HG02610 (cell line): Measurements from ENCODE around the gene RAB6B.

Experiments used
- ATAC-seq: cut with Tn5 transposase; IDR thresholded peaks from one replicate; pipeline ENCODE4 v1.9.1; 2021; ENCODE audit warnings: mild to moderate bottlenecking, moderate library complexity; ENCODE audit not compliant: unreplicated experiment

Gene RAB6B

GRCh38 chr3:133896002-133896761 lies 500 bp upstream of the RAB6B start:
- ATAC-seq: no peak

DNA sequence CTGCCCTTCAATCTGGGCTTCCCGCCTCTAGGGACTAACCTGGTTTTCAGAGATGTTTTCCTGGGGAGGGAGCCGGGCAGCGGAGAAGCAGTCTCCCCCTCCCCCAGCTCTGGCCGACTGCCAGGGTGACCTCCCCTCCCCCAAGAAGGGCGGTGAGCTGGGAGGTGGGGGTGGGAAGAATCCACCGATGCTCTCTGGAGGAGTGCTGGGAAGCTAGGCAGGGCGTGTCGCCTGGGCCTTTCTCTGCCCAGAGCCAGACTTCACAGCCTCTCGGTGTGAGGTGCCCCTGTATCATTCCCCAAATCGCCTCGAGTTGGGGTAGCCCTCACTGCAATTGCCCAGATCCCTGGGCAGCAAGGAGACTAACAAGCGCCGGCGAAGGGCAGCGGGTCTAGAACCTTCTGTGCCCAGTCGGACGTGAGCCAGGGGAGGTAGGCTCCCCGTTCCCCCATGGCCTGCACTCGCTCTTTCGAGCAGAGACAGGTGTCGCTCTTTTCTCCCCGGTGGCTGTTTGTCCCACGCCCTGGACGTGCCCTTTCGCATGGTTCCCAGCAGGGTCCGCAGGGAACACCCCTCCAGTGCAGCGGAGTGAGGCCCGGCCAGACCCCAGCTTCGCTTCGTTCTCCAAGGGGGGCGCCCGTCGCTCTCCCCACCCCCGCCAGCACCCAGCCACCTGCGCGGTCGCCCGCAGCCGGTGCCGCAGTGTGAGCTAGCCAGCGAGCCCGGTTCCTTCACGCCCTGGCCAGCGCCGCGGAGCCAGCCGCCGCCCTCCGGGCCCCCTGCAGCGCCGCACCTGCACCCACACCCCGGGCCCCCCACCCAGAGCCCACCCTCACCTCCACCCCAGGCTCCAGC lies 1.1 kb downstream of the RAB6B start:
- ATAC-seq: no peak

DNA sequence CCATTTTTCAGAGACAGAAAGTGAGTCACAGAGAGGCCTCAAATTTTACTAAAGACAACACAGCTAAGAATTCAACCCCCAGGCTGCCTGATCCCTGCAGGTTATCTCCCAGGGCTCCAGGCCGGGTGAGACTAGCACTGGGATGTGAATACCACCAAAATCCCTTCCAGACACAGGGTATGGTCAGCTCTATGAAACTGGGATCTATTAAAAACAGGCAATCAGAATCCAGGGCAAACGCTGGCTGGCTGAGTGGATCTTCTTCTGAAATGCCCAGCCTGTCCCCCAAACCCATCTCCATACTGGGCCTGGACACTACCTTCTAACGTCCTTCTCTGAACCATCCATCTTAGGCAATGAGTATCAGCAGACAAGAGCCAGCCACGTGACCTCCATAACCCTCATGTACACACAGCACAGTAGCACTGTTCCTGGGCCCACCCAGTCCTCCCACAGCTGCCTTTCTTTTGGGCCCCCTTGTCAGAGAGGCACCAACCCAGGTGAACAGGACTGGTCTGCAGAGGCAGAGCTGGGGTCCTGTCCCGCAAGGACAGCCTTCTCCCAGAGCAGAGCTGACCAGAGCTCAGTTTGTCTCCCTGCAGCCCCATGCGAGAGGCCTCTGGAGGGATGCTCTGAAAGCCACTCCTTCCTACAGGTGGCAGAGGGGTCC lies 1.9 kb downstream of the RAB6B start:
- no peak for ATAC-seq

- no peak for ATAC-seq
These were observed 3.0 kb downstream of the RAB6B start for GRCh38 chr3:133892541-133893231.

DNA sequence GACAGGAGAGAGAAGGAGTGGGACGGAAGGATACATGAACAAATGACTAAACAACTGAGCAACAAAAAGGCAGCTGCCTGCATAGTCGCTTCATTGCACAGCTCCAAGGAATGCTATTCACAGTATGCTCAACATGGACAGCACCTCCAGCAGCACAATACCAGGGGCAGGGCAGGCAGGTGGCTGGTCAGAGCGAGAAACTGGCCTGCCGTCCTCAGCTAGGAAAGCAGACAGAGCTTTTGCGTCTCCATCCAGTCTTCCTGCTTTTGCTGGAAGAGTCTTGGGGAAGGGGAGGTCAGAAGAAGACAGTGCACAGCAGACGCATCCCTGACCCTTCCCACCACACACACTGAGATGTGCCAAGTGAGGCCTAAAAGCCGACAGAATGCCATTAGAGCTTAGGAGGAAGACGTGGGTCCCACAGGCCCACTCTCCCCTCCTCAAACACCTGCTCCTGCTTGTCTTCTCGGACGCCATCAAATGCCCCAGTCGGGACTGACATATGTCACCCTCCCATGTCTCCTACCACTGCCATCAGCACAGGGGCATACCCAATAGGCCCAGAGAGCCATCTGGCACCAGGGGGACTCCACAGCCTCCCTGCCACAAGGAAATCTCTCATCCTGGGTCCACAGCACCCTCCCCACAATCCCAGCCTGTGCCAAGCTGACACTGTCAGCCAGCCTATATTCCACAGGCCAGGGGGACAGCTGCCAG lies 3.9 kb downstream of the RAB6B start:
- ATAC-seq: no peak

DNA sequence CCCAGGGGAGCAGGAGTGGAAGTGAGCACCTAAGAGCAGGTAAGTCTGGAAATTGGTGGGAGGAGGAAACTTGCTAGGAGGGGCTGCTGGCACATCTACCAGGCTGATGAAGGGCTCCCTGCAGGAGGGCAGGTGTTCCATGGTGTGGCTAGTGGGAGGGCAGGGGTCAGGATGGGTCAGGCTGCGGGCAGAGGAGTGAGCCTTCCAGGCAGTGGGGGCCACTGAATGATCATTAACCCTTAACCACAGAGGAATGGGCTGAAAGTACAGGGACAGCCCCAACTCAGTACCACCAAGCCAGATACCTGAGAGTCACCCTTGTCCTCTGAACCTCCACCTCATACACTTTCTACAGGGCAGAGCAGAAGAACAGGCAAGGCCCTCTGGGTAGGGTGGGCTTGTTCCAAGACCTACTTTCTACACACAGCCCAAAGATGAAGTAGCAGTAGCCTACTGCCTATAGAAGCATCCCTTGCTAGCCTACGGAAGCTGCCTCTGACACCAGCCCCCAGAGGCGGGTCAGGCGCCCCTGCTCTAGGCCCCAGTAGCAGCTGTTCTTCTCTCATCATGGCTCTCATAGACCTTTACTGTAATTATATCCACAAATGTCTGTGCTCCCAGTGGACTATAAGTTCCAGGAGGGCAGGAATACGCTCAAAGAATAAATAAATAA lies 4.6 kb downstream of the RAB6B start:
- ATAC-seq: no peak

GRCh38 chr3:133890037-133890436 lies 5.6 kb downstream of the RAB6B start:
- no peak for ATAC-seq

DNA sequence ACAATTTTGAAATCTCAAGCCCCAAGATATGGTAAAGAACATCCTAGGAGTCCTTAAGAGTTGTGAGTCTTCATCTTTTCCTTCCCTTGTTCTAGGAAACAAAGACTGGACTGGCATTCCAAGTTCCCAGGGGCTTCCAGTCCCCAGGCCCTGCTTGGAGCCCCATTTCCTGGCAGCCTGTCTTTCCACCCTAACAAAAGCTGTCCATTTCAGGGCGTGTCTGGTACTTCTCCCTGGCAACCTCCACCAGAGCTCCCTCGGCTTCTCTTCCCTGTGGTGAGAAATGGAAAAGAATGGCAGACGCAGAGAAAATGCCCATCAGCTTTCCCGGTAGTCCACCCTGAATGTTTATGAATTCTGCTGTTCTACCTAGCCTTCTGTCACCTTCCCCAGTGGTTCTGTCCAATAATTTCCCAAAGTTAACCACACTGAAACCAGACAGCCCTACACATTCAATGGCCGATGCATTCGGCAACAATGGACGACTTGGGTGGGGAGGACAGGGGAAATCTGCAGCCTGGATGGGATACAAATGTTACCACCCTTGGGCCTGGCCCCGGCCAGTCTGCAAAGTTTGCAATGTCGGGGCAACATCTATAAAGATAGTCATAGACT lies 6.8 kb downstream of the RAB6B start:
- no peak for ATAC-seq

- no peak for ATAC-seq
These were observed 7.6 kb downstream of the RAB6B start for GRCh38 chr3:133887803-133888703.

DNA sequence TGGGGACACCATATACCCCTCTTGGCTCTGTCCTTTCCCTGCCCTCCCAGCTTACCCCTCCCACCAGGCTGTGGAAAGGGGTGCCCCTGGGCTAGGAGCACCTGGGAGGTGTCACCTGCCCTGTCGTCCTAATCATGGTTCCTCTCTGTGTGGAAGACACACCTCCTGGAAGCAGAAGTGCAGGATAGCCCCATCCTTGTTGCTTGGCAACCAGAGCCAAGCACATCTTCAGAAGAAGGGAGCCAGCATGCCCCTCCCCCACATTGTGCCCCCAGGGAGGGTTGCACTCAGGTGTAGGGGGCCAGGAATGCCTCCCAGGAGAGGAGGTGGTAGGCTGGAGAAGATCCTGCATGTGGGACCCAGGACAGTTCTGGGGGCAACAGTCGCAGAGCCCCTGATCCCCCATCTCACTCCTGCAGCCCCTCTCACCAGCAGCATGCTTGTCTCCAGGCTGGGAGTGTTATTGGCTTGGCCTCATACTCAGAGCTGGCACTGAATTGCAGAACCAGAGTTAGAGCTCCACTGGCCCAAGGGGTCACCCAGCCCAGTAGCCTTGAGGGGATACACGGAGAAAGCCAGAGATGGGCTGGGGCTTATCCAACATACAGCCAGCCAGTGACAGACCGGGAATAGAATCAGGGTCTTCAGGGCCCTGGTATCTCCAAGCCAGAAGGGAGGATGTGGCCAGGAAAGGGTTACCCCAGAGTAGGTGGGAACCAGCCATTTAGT lies 8.4 kb downstream of the RAB6B start:
- ATAC-seq: no peak

DNA sequence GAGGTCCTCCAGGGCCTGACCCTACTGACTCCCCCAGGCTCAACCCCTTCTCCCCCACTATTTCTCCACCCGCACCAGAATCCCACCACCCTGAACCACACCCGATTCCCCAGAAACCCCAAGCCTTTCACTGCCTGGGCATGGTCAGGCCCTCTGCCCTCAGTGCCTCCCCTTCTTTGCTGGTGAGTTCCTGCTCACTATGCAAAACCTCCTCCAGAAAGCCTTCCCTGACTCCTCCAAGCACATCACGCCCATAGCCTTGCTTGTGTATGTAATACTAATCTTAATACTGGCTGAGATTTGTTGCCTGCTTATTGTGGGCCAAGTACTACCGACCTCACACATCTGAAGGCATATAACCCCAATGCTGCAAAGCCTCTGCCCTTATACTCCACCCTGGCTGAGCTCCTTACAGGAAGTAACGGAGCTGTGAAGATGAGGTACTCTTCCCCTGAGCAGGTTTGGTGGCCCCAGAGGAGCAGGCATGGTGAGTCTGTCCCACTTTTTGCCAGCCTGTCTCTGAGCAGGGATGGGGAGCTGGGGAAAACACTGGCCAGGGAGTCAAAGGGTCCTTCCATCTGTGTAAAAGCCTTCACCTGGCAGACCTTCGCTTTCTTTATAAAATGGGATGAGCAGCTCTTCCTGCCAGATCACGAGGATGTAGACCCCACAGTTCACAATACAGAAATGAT lies 9.5 kb downstream of the RAB6B start:
- ATAC-seq: no peak

DNA sequence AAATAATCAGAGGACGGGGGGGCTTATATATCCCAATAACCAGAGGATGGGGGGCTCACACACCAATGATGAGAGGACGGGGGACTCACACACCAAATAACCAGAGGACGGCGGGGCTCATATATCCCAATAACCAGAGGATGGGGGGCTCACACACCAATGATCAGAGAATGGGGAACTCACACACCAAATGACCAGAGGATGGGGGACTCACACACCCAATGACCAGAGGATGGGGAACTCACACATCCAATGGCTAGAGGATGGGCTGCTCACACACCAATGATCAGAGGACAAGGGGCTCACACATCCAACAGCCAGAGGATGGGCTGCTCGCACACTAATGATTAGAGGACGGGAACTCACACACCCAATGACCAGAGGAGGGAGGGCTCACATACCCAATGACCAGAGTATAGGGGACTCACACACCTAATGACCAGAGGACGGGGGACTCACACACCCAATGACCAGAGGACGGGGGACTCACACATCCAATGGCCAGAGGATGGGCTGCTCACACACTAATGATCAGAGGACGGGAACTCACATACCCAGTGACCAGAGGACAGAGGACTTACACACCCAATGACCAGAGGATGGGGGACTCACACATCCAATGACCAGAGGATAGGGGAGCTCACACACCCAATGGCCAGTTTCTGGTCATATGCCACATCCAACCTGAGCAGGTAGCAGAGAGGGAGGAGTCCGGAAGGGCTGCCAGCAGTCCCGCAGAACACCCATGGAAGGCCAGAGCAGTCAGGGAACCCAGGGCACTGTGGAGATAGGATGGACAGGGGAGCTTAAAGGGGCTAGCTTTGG lies 10.6 kb downstream of the RAB6B start:
- ATAC-seq: no peak

- ATAC-seq: no peak
These were observed 11.4 kb downstream of the RAB6B start for GRCh38 chr3:133884054-133884886.

GRCh38 chr3:133883641-133884040 lies 12.0 kb downstream of the RAB6B start:
- no peak for ATAC-seq

- ATAC-seq: no peak
These were observed 12.6 kb downstream of the RAB6B start for GRCh38 chr3:133882986-133883586.
